Psoas muscle (tissue), 8 donors: ENCODE data around the gene LRCH4. TPM values are rescaled to one million over a fixed set of nuclear protein-coding genes. Genes with fewer than 3 reads are reported as not detected.

Experiments used
- ATAC-seq, 4 donors: fragments of 200-7000 bp; cut with Tn5 transposase; one replicate each; pipeline ENCODE4 v1.9.1; 2020; ENCODE audit warnings: moderate library complexity in 3 of 4, mild to moderate bottlenecking in 2 of 4
- DNase-seq, 2 donors: peaks; one replicate each; pipeline ENCODE4 v3.0.0-alpha.2; 2020
- H3K27ac ChIP-seq: fragments of 200-600 bp; one replicate; pipeline ENCODE4 v1.8.0; 2022
- H3K27me3 ChIP-seq, 3 donors: fragments of 200-600 bp in 1 of 3; one replicate each; pipeline versions ENCODE4 v1.6.1 to v1.8.0; 2013 to 2022; ENCODE audit warnings: low read length in 2 of 3, mild to moderate bottlenecking in 2 of 3, moderate library complexity in 1 of 3; ENCODE audit not compliant: insufficient read depth in 3 of 3
- H3K36me3 ChIP-seq, 2 donors: fragments of 200-600 bp in 1 of 2; one replicate each; pipeline versions ENCODE4 v1.6.1 to v1.8.0; 2013 to 2022; ENCODE audit warnings: low read depth in 1 of 2, mild to moderate bottlenecking in 1 of 2, moderate library complexity in 1 of 2; ENCODE audit not compliant: insufficient read depth in 1 of 2
- H3K4me1 ChIP-seq: fragments of 200-600 bp; one replicate; pipeline ENCODE4 v1.8.0; 2022
- H3K4me3 ChIP-seq: fragments of 200-600 bp; one replicate; pipeline ENCODE4 v1.8.0; 2022; ENCODE audit warnings: mild to moderate bottlenecking
- H3K9me3 ChIP-seq: fragments of 200-600 bp; one replicate; pipeline ENCODE4 v1.8.0; 2022
- CTCF ChIP-seq: fragments of 200-600 bp; IDR thresholded peaks from one replicate; pipeline ENCODE4 v1.8.0; 2022; ENCODE audit warnings: antibody characterized with exemption
- WGBS, 3 donors: extraction: QIAGEN DNeasy Blood & Tissue Kit; methylation state at CpG; one replicate each; pipeline versions ENCODE4 v1.1.6 to v1.1.7; 2013; 5-methylcytosine and 5-hydroxymethylcytosine counted together
- intact Hi-C, 2 donors: fragments of 100-400 bp; cut with DNase I; formaldehyde crosslinking; loops; one replicate each; pipeline versions ENCODE4 v1.11.0 to v1.14.2; 2022
- polyA plus RNA-seq, 3 donors: library from polyadenylated mRNA; stranded (reverse); fragments of 200-250 nt; gene quantifications; one replicate each; pipeline ENCODE4 v1.2.3, GENCODE V29; 2013
- total RNA-seq, 4 donors: library from RNA; stranded (reverse); fragmentation: NEBNext Ultra II Directional in 2 of 4; extraction: Animal tissue kit (Norgen Biotek cat#: 25700) in 2 of 4; gene quantifications; one replicate each; pipeline versions ENCODE4 v1.2.1 to v1.2.4, GENCODE V29; 2021 to 2023
- donor health status: healthy with polysubstance abuse.
- donor health status: DM: no; HTN: no; CAD: no; lungs with moderate emphysema.
- donor health status: Bipolar disorder and iron deficiency.
- donor health status: healthy.
- donor health status: DM: yes; HTN: yes; CAD: no.
- donor health status: DM: no; HTN: no; CAD: no.
- donor health status: DM: no; HTN: no; CAD: no.
- donor health status: DM: yes; HTN: yes; CAD: no.

The LRCH4 gene
- total and polyA plus RNA-seq, 7 donors: 16.7 to 41.5 (median 33.5) TPM

- peaks cover 0 to 8% (median 3%) of the 10 kb centered on the region in 3 donors for H3K27me3 ChIP-seq
- peak overlapping the region; percentile 80 for H3K4me3 ChIP-seq
- no peaks in the 10 kb centered on the region for H3K36me3 ChIP-seq
- H3K27ac ChIP-seq: no peak overlapping the region
- DNase-seq: peak; percentile 77 to 86
- ATAC-seq: peak; percentile 70 to 90 (median 78)
- intact Hi-C loops: loop anchor here in 1 of 2 donors (2.0 kb wide), 1 partner anchor 18 kb away; the partner anchor contains the start of genes FBXO24 and LRCH4
- H3K4me1 ChIP-seq: peaks cover 5% of the 10 kb centered on the region
- no peaks in the 10 kb centered on the region for H3K9me3 ChIP-seq
- TF ChIP-seq CTCF: peak; percentile 18
- WGBS, 3 donors: 1 to 3% (median 1%) methylated on average over 49 to 70 of the region's 70 CpGs
These were observed 18.4 kb upstream of the LRCH4 start for GRCh38 chr7:100604028-100604975.

GRCh38 chr7:100603726-100604027 lies 17.7 kb upstream of the LRCH4 start:
- H3K36me3 ChIP-seq: no peaks in the 10 kb centered on the region
- H3K27me3 ChIP-seq: peaks cover 0 to 8% (median 3%) of the 10 kb centered on the region in 3 donors
- DNase-seq (no peak), ATAC-seq (peak in 2 of 4 donors; percentile 2 to 15)
- intact Hi-C loops: loop anchor here in 1 of 2 donors (2.0 kb wide), 1 partner anchor 17 kb away; the partner anchor contains the start of genes FBXO24 and LRCH4
- H3K27ac ChIP-seq: no peak overlapping the region
- H3K4me3 ChIP-seq: peak overlapping the region; percentile 80
- H3K4me1 ChIP-seq: peaks cover 5% of the 10 kb centered on the region
- WGBS, 3 donors: 13 to 15% (median 14%) methylated on average over 10 of the region's 10 CpGs
- no peak for TF ChIP-seq CTCF
- H3K9me3 ChIP-seq: no peaks in the 10 kb centered on the region

- ATAC-seq: peak in 3 of 4 donors; percentile 26 to 31 (median 29)
- no peak overlapping the region for H3K27ac ChIP-seq
- peaks cover 5% of the 10 kb centered on the region for H3K4me1 ChIP-seq
- H3K27me3 ChIP-seq: peaks cover 0 to 8% (median 3%) of the 10 kb centered on the region in 3 donors
- no peaks in the 10 kb centered on the region for H3K36me3 ChIP-seq
- no peaks in the 10 kb centered on the region for H3K9me3 ChIP-seq
- peak overlapping the region; percentile 80 for H3K4me3 ChIP-seq
- intact Hi-C loops: no loop called here
- peak; percentile 79 to 87 for DNase-seq
- TF ChIP-seq CTCF: no peak
- WGBS, 3 donors: 46 to 50% (median 46%) methylated on average over 20 to 21 of the region's 21 CpGs
These were observed 17.2 kb upstream of the LRCH4 start for GRCh38 chr7:100602889-100603725.

GRCh38 chr7:100600730-100601038 lies 14.8 kb upstream of the LRCH4 start:
- no peak for ATAC-seq
- intact Hi-C loops: no loop called here
- H3K4me3 ChIP-seq: no peak overlapping the region
- WGBS, 3 donors: 72 to 87% (median 76%) methylated on average over 9 of the region's 9 CpGs
- H3K4me1 ChIP-seq: peaks cover 5% of the 10 kb centered on the region
- no peaks in the 10 kb centered on the region for H3K9me3 ChIP-seq
- no peak for DNase-seq
- H3K27ac ChIP-seq: no peak overlapping the region
- H3K36me3 ChIP-seq: no peaks in the 10 kb centered on the region
- peaks cover 0 to 8% (median 4%) of the 10 kb centered on the region in 3 donors for H3K27me3 ChIP-seq
- TF ChIP-seq CTCF: no peak
